Esophagus muscularis mucosa (tissue), 4 donors: ENCODE data around the gene PHF3.

Experiments
- EP300 ChIP-seq: sonication (generic); formaldehyde crosslinking; IDR thresholded peaks from one replicate; pipeline ENCODE4 v1.6.1; 2017; ENCODE audit warnings: antibody characterized with exemption
- POLR2A ChIP-seq: fragments of 450-650 bp; IDR thresholded peaks from one replicate; pipeline ENCODE4 v1.6.1; 2017; ENCODE audit warnings: antibody characterized with exemption, moderate library complexity, mild to moderate bottlenecking, low read depth
- POLR2AphosphoS5 ChIP-seq, 2 donors: sonication (generic); formaldehyde crosslinking; IDR thresholded peaks; one replicate each; pipeline ENCODE4 v1.6.1; 2017; ENCODE audit warnings: antibody characterized with exemption in 2 of 2
- TF ChIP-seq, protein P1 (sequence below), 3 experiments: fragments of 200-600 bp in 2 of 3; fragments of 450-650 bp in 1 of 3; sonication (generic) in 2 of 3; IDR thresholded peaks; one replicate each; pipeline ENCODE4 v1.5.1; 2017 to 2019; ENCODE audit warnings: antibody characterized with exemption in 3 of 3, mild to moderate bottlenecking in 2 of 3, moderate library complexity in 1 of 3

DNA sequence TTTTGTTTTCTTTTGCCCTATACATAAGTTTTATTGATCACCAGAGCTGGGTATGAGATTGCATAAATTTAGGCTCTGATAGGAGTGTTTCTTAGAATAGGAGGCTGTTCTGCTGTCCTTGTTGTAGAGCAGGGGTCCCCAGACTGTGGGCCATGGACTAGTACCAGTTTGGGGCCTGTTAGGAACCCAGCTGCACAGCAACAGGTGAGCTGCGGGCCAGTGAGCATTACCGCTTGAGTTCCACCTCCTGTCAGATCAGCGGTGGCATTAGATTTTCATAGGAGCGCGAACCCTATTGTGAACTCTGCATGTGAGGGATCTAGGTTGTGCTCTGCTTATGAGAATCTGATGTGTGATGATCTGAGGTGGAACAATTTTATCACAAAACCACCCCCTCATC, 26.2 kb downstream of the PHF3 start:
- TF ChIP-seq POLR2A: no peak
- TF ChIP-seq, protein P1, sequence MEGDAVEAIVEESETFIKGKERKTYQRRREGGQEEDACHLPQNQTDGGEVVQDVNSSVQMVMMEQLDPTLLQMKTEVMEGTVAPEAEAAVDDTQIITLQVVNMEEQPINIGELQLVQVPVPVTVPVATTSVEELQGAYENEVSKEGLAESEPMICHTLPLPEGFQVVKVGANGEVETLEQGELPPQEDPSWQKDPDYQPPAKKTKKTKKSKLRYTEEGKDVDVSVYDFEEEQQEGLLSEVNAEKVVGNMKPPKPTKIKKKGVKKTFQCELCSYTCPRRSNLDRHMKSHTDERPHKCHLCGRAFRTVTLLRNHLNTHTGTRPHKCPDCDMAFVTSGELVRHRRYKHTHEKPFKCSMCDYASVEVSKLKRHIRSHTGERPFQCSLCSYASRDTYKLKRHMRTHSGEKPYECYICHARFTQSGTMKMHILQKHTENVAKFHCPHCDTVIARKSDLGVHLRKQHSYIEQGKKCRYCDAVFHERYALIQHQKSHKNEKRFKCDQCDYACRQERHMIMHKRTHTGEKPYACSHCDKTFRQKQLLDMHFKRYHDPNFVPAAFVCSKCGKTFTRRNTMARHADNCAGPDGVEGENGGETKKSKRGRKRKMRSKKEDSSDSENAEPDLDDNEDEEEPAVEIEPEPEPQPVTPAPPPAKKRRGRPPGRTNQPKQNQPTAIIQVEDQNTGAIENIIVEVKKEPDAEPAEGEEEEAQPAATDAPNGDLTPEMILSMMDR (IDR thresholded peaks at IDR 0.05): no peak
- no peak for TF ChIP-seq POLR2AphosphoS5 (IDR thresholded peaks at IDR 0.05)
- no peak for TF ChIP-seq EP300
